Globus pallidus (tissue), 1 donor: ENCODE measurements around the gene FBLN5.
"Not testable (repeated sequence)": the region's sequence is repeated elsewhere in the genome, so short reads cannot be mapped to it uniquely, and the experiment has no call there.

Source experiments
- DNase-seq: peaks from one replicate; pipeline ENCODE4 v3.0.0-alpha.2; 2015; ENCODE audit warnings: low spot score

Gene FBLN5

DNA sequence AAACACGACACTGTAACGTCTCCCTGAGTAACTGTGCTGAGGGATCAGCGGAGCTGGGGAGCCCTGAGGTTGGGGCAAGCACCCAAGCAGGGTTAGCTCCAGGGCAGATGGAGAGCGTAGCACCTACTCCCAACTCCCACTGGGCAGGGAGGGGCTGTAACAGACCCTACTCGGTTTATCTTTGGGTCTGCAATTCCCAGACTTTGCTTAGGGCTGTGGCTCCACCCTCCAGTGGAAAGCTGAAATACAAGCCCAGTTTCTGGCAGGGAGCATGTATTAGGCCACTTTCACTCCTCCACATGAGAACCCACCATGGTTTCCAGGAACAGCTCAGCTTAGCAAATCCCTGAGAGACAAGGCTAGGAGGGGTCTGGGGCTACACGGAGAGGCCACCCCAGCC, 62.8 kb downstream of the FBLN5 start:
- DNase-seq: no peak

DNA sequence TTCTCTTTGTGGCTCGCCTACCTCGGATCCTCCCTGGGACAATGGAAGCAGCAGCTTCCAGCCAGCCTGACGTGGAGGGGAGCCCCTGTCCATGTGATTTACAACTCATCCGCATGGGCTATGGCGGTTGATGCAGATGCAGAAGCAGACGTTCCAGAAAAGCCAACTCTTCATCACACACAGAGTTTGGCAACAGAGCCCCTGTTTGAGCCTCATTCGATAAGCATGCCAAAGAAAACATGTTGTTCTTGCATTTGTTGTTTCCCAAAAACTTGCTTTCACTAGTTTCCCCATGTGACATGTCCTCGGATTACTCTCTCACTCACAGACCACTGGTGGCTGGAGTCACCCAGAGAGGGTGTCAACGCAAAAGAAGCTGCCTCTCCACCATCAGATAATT, 63.7 kb downstream of the FBLN5 start:
- DNase-seq: no peak

DNA sequence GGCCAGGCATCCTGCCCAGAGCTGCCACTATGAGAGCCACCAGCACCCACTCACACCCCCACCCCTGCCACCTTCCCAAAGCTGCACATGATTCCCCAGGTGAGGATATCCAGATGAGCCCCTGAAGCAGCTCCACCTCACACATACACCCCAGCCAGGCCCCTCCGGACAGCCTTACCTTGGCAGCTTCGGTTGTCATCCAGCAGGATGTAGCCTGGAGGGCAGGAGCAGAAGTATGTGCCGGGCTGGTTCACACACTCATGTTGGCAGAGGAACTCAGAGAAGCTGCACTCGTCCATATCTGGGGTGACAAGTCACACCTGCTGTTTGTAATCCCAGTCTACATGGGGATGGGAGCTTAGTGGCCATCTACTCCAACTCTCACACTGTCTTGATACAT, 64.7 kb downstream of the FBLN5 start:
- DNase-seq: no peak

DNA sequence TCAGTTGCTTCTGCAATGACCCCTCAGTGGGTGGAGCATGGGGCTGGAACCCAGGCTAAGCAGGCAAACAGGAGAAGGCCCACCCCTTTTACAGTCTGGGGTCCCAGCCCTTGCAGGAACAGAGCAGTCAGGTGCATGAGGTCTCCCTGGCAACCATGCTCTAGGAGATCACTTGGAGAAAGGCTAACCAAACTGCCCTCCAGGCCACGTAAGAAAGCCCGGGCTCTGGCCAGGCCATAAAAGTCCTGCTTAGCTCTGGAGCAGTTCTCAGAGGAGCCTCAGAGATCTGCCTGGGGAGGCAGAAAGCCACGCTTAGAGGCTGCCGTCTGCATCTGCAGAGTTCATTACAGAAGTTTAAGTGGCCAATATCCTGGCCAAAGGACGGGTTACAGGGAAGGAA, 65.1 kb downstream of the FBLN5 start:
- DNase-seq: no peak

- no peak for DNase-seq
These were observed 68.3 kb downstream of the FBLN5 start for GRCh38 chr14:91879196-91879595.

DNA sequence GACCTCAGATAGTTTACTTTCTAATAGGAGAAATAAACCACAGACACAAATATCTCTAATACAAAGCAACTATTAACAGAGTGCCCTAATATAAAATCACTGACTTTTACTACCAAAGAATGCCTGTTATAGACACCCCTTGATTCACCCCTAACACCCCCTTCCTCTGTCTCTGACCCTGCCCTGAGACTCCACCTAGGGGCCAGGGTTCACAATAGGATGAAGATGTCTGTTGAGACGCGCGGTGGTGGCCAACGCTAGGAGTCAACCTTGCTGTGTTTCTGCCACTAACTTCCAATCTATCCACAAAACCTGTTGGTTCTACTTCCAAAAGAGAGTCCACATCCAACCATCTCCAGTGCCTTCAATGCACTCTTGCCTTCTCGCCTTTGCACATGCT, 69.2 kb downstream of the FBLN5 start:
- DNase-seq: no peak

GRCh38 chr14:91877376-91877915, 70.0 kb downstream of the FBLN5 start:
- DNase-seq: no peak

DNA sequence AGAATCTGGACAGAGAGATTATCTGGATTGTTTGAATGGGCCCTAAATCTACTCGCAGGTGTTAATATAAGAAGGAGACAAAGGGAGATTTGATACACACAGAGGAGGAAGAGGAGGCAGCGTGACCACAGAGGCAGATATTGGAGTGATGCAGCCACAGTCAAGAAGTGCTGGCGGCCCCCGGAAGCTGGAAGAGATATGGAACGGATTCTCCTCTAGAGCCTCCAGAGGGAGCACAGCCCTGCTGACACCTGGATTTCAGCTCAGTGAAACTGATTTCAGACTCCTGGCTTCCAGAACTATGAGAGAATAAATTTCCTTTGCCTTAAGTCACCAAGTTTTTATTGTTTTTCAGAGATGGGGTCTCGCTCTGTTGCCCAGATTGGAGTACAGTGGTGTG, 71.0 kb downstream of the FBLN5 start:
- no peak for DNase-seq

GRCh38 chr14:91875525-91876286, 71.8 kb downstream of the FBLN5 start:
- DNase-seq: no peak

- DNase-seq: no peak
These were observed 73.8 kb downstream of the FBLN5 start for GRCh38 chr14:91873471-91874415.

- DNase-seq: no peak
These were observed 74.7 kb downstream of the FBLN5 start for GRCh38 chr14:91872517-91873470.

DNA sequence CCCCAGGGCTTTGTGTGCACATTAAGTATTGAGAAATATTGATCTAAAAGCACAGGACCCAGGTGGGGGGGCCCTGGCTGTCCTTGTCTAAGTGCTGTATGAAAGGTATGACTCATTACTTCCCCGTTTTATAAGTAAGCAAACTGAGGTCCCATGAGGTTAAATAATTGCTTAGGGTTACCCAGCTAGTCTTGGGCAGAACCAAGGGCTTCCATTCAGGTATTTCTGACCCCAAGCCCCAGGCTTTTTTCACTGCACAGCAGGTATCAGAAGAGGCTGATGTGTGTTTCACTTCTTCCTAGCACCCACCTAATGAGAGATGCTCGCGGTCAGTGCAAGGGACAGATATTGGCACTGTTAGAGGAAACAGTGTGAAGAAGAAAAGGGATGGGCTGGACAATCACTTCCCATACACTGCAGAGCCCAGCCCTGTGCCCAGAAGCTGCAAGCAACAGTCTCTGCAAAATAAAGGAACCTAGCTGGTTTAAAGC, 75.4 kb downstream of the FBLN5 start:
- no peak for DNase-seq

DNA sequence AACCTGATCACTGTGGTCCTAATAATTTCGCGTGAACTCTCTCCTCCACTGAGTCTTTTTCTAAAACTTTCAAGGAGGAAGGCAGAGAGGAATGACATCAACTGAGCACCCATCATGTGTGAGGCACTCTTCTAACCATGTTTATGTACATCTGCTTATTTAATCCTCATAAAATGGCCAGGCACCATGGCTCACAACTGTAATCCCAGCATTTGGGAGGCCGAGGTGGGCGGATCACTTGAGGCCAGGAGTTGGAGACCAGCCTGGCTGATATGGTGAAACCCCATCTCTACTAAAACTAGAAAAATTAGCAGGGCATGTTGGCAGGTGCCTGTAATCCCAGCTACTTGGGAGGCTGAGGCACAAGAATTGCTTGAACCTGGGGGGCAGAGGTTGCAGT, 76.1 kb downstream of the FBLN5 start:
- DNase-seq: not testable (repeated sequence)

- no peak for DNase-seq
These were observed 76.6 kb downstream of the FBLN5 start for GRCh38 chr14:91870890-91871289.

- no peak for DNase-seq
These were observed 77.5 kb downstream of the FBLN5 start for GRCh38 chr14:91870001-91870400.

DNA sequence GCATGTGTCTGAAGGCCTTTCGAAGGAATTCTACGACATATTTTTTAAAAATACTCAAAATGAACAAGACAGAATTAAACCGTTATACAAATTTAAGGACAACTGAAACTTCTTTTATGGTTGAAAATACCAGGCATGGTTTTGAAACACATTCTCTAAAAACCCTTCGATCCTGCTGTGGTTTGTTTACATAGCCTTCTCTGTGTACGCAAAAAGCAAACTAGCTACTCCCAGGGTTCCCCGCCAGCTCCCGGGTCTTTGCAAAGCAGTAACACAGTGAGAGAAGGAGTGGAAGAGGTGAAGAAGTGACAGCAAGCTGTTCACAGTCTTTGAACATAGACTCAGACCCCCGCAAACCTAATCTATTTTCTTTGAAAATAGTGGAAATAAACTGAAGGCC, 77.9 kb downstream of the FBLN5 start:
- DNase-seq: no peak

- no peak for DNase-seq
These were observed 80.0 kb downstream of the FBLN5 start, which contains the start of gene TC2N for GRCh38 chr14:91867316-91867988. Gene TC2N (minus strand): TSS chr14:91867536. CDS start chr14:91813769, 53,767 bp downstream.

GRCh38 chr14:91866511-91867295, 80.8 kb downstream of the FBLN5 start:
- no peak for DNase-seq

DNA sequence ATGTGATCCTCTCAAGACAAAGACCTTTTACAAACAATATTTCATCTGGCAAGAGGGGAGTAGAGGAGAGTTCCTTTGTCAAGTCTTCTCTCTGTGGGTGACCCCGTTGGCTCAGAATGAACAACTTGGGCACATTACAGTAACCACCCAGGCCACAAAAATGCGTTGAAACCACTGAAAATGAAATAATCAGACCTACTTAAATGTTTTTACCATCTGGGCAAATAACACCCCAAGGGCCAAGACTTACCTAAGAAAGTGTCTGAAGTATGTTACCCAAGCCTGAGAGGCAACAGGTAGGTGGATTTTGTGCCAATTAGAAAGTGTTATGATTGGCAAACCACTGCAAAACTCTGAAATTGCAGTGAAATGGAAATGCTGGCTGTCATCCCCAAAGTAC, 81.4 kb downstream of the FBLN5 start:
- DNase-seq: no peak

DNA sequence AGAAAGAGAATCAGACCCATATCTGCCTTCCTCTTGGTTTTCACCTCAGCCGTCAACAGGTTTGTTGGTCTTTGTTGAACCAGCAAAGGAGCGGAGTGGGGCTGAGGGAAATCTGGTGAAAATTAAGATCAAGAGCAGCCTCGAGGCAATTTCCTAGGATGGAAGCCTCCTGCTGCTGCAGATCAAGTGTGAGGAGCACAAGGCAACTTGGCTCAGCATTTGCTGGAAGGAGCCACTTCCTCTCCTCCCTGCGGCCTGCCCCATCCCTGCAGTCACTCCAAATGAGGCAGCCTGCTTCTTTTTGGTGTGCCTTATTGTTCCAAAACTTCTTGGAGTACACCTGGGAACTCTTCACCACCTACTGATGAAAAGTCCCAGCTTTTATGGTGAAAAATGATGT, 85.1 kb downstream of the FBLN5 start:
- DNase-seq: no peak
